ENCODE measurements around the gene NDUFB2.
"Not testable (repeated sequence)": the region's sequence is repeated elsewhere in the genome, so short reads cannot be mapped to it uniquely, and the experiment has no call there.

NDUFB2 gene

DNA sequence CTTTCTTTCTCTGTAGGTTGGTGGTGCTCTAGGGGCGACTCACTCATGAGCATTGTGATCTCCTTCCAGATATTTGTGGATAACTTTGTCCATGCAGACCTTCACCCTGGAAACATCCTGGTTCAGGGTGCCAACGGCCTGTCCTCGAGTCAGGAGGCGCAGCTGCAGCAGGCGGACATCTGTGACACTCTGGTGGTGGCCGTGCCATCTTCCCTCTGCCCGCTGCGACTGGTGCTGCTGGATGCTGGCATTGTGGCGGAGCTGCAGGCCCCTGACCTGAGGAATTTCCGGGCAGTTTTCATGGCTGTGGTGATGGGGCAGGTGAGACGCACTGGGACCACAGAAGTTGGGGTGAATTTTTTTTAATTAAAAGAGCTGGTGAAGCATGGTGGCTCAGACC lies 9.6 kb upstream of the NDUFB2 start:
- DNase-seq (ENCODE audit: low read depth), result no peak
- H3K4me3 ChIP-seq (ENCODE audit: low read depth, low read length), result no peak overlapping the region

GRCh38 chr7:140688341-140688740 lies 8.2 kb upstream of the NDUFB2 start:
- no peak for DNase-seq (ENCODE audit: low read depth)
- no peak overlapping the region for H3K4me3 ChIP-seq (ENCODE audit: low read depth, low read length)

DNA sequence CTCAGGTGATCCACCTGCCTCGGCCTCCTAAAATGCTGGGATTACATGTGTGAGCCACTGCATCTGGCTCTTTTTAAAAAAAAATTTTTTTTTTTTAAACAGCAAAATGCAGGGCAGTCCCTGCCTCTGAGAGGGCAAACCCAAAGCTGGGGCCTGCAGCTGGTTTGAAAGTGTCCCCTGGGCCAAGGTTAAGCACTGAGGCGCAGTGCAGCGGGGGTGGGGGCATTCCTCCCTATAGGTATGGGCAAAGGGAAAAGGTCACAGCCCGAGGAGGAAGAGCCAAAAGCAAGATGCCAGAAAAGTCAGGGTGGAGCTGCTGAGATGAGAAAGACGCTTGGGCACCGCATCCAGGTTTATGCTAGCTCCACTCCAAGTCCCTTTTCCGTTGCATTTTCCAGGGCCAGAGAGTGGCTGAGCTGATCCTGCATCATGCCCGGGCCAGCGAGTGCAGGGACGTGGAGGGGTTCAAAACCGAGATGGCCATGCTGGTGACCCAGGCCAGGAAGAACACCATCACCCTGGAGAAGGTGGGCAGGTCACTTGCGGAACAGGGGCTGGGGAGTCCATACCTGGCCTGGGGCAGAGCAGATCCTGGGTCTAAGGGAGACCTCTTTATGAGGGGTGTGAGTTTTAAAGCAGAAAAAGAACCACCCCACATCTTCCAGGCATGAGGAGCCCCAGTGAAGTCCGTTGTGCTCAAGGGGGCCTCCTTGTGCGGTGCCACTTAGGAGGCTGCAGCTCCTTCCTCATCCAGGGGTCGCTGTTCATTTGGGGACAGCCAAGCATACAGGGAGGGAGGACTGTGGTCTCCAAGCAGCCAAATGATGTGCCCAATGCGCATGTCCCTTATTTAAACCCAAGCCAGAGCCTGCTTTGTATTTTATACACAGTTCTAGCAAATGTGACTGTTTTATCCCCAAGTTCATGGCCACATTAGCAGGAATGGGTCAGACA lies 7.0 kb upstream of the NDUFB2 start:
- H3K4me3 ChIP-seq (ENCODE audit: low read depth, low read length), result no peak overlapping the region
- no peak for DNase-seq (ENCODE audit: low read depth)

DNA sequence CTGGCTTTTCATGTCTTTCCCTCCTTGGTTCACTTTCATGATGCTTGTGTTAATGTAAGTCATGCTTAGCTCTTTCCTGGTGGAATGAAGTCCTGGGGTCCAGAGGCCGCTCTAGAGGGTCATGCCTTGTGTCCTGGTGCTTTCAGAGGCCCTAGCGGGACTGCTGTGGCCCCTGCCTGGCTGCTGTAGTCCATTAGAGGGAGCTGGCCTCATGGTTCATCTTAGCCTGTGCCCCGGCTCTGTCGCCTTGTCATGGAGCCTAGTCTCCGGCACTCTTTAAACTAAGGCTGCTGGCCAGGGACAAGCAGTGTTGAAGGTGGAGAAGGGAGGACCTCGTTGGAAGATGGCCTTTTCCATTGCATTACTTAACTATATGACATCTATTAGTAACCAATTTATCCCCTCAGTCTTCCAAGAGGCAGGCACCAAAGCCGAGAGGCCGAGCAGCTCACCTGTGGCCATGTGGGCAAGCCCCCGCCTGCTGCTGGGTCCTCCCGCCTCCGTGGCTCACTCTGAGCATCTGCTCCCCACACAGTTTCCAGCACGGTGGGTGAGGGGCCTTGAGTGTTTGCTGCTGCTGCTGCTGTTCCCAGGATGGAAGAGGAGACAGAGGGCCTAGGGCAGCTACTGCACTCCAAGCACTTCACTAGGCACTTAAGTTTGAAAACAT lies 5.0 kb upstream of the NDUFB2 start:
- H3K4me3 ChIP-seq (ENCODE audit: low read depth, low read length), result no peak overlapping the region
- DNase-seq (ENCODE audit: low read depth), result no peak

DNA sequence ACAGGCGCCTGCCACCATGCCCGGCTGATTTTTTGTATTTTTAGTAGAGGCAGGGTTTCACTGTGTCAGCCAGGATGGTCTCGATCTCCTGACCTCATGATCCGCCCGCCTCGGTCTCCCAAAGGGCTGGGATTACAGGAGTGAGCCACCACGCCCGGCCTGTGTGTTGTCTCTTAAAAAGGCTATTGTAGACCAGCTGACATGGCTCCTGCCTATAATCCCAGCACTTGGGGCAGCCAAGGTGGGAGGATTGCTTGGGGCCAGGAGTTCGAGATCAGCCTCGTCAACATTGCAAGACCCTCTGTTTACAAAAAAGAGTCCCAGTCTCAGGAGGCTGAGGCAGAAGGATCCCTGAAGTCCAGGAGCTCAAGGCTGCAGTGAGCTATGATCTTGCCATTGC lies 2.7 kb upstream of the NDUFB2 start:
- not testable (repeated sequence) for DNase-seq (ENCODE audit: low read depth); H3K4me3 ChIP-seq (ENCODE audit: low read depth, low read length)

DNA sequence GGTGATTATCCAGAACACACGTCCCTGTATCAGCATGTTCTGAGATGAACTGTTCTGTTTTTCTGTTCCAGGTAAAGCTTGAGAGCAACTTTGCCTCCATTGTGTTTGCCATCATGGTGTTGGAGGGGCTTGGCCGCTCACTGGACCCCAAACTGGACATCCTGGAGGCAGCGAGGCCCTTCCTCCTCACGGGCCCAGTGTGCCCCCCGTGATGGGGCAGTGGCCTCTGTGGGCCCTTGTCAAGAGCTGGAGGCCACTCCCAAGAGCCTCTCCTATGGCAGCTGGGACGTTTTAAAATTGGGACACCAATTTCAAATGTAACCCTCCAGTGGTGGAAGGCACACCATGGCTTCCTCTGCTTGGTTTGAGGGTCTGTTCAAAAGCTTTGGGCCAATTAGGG lies 1.9 kb upstream of the NDUFB2 start:
- no peak overlapping the region for H3K4me3 ChIP-seq (ENCODE audit: low read depth, low read length)
- DNase-seq (ENCODE audit: low read depth), result no peak

- no peak overlapping the region for H3K4me3 ChIP-seq (ENCODE audit: low read depth, low read length)
- no peak for DNase-seq (ENCODE audit: low read depth)
Observed at GRCh38 chr7:140695381-140695780, 1.1 kb upstream of the NDUFB2 start.

DNA sequence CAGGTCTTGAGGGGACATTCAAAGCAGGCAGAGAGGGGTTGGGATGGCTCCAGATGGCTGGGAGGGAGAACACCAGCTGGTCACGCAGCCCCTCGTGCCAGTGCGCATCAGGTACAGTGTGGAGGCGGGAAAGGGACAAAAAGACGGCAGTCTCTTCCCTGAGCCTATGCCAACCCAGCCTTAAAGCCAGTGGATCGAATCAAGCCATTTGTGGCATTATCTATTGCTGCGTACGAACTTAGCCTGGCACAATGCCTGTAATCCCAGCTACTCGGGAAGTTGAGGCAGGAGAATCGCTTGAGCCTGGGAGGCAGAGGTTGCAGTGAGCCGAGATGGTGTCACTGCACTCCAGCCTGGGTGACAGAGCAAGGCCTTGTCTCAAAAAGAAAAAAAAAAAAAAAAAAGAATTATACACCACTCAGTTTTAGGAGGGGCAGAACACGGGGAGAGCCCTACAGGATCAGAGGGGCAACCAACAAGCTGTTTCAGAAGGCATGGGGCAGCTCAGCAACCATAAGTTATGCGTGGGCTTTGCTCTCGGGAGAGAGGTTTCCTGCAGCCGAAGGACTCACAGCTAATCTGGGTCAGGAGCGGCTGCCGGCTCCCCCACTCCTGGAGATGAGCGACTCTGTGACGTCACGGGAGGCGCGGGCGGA lies 356 bp upstream of the NDUFB2 start:
- peak overlapping the region; percentile 87 for H3K4me3 ChIP-seq (ENCODE audit: low read depth, low read length)
- peak; percentile 74 for DNase-seq (ENCODE audit: low read depth)

DNA sequence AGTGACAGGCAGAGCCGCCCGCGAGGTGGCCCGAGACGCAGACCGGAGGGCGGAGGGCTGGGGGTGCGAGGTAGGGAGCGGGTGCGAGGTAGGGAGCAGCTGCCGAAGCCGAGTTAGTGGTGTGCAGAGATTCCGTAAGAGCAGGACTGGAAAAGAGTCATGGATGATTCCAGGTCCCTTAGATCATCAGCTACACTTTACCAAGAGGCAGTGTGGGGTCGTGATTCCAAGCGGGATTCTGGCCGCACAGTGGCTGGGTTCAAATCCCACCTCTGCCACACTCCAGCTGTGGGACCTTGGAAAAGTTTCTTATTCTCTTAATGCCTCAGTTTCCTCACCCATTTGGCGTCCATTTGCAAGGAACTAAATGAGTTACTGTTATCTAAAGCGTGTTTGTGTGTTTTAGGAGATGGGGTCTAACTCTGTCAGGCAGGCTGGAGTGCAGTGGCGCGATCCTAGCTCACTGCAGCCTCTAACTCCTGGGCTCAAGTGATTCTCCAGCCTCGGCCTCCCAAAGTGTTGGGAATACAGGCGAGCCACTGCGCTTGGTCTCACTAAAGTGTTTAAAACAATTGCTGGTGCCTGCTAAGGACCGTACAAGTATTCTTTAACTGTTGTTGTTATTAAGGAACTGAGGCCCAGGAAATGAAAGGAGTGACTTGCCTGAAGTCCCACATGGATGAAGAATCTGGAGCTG lies 1.1 kb downstream of the NDUFB2 start:
- peak; percentile 11 for DNase-seq (ENCODE audit: low read depth)
- peak overlapping the region; percentile 87 for H3K4me3 ChIP-seq (ENCODE audit: low read depth, low read length)

DNA sequence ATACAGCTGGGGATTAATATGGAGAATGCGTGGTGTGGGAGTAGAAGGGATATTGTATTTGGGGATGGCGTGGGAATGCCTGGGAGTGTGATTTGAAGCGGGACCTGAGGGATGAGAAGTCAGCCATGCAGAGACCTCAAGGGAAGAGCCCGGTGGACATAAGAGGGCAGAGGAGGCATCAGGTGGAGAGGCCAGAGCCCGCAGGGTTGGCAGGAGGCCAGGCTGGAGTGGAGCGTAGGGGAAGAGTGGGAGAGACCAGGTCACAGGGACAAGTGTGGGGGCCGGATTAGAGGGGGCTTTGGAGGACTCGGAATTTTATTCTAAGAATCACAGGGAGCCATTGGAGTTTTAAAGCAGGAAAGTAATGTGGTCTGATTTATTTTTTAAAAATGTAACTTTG lies 2.0 kb downstream of the NDUFB2 start:
- no peak overlapping the region for H3K4me3 ChIP-seq (ENCODE audit: low read depth, low read length)
- DNase-seq (ENCODE audit: low read depth), result no peak

DNA sequence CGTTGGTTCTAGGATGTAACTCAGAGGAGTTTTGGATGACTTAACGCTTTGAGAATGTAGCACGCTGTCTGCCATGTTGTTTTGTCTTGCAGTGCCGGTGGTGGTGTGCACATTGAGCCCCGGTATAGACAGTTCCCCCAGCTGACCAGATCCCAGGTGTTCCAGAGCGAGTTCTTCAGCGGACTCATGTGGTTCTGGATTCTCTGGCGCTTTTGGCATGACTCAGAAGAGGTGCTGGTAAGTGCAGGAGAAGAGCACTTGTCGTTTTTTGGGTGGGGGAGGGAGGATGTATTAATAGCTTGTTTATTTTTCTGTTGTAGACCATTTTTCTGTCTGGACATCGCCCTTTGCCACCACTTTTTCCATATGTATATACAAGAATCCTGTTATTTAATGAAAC lies 6.3 kb downstream of the NDUFB2 start:
- no peak for DNase-seq (ENCODE audit: low read depth)
- H3K4me3 ChIP-seq (ENCODE audit: low read depth, low read length), result no peak overlapping the region

DNA sequence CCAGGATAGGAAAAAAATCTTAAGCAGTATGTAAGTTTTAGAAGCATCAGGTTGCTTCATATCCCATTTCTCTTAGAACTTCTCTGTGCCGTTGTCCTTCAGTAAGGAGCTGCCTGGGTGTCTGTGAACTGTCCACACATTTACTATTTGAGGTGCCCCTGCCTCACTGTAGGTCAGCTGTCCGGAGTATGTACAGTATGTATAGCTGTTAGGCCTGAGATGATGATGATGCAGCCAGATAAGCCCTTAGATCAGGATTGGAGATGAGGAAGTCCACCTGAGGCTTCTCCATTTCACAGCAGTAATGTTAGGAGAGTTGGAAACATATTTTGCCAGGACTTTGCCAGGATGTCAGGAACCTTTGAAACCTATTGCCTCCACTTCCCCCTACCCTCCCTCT lies 7.7 kb downstream of the NDUFB2 start:
- no peak for DNase-seq (ENCODE audit: low read depth)
- no peak overlapping the region for H3K4me3 ChIP-seq (ENCODE audit: low read depth, low read length)

DNA sequence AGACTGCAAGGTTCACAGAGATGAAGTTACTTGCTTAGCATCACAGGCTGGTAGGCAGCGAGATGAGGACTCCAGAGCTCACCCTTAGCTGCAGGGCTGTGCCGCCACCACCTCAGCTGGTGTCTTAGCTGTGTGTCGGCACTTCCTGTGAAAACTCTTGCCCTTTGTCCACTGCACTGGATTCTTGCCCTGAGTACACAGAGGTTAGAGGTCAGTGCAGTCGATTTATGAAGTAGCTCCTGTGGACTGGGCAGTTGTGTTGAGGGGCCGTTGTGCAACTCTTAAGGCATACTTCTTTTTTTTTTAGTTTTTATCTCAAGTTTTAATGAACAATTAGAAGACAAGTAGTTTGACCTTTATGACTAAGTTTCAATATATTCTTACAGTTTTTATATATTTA lies 10.6 kb downstream of the NDUFB2 start:
- no peak for DNase-seq (ENCODE audit: low read depth)
- no peak overlapping the region for H3K4me3 ChIP-seq (ENCODE audit: low read depth, low read length)

DNA sequence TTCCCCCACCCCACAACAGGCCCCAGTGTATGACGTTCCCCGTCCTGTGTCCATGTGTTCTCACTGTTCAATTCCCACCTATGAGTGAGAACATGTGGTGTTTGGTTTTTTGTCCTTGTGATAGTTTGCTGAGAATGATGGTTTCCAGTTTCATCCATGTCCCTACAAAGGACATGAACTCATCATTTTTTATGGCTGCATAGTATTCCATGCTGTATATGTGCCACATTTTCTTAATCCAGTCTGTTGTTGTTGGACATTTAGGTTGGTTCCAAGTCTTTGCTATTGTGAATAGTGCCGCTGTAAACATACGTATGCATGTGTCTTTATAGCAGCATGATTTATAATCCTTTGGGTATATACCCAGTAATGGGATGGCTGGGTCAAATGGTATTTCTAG lies 12.3 kb downstream of the NDUFB2 start:
- H3K4me3 ChIP-seq (ENCODE audit: low read depth, low read length); DNase-seq (ENCODE audit: low read depth): not testable (repeated sequence)

DNA sequence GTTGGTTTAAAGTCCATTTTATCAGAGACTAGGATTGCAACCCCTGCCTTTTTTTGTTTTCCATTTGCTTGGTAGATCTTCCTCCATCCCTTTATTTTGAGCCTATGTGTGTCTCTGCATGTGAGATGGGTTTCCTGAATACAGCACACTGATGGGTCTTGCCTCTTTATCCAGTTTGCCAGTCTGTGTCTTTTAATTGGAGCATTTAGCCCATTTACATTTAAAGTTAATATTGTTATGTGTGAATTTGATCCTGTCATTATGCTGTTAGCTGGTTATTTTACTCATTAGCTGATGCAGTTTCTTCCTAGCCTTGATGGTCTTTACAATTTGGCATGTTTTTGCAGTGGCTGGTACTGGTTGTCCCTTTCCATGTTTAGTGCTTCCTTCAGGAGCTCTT lies 15.9 kb downstream of the NDUFB2 start:
- H3K4me3 ChIP-seq (ENCODE audit: low read depth, low read length); DNase-seq (ENCODE audit: low read depth): not testable (repeated sequence)

DNA sequence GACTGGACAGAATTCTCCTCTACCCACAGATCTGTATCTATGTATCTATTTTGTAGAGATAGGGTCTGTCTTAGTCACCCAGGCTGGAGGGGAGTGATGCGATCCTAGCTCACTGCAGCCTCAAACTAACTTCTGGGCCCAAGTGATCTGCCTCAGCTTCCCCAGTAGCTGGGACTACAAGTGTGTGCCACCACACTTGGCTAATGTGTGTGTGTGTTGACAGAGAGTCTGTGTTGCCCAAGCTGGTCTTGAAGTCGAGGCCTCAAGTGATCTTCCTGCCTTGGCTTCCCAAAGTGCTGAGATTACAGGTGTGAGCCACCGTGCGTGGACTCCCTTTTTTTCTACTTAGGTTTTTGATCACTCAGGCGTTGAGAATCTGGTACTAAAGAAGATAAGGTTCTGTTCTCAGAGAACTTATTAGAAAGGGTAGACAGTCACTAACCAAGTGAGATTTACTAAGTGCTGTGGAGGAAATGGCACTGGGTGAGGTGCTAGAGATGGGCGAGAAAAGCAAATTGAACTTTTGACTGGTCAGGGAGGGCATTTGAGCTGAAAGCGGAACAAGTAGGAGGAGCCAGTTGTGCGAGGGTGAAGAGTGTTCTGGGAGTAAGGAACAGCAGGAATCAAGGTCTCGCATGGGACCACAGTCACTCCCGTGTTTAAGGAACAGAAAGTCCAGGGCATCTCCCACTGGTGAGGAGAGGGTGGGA lies 18.0 kb downstream of the NDUFB2 start:
- H3K4me3 ChIP-seq (ENCODE audit: low read depth, low read length), result no peak overlapping the region
- no peak for DNase-seq (ENCODE audit: low read depth)

DNA sequence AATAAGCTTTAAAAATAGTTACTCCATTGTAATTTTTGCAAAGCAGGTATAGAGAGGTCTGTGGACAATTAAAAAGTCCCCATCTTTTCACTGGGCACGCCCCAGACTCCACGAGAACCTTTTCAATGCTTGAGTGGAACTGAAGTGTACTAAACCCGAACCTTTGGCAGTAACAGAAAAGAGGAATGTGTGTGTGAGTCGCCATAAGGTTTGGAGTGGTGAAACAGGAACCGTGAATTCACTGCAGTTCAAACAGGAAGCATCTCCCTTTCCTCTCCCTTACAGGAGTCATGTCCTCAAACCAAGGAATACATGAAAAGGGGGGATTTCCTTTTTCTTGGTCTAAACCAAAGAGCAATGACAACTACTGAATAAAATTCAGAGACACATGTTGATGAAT lies 23.2 kb downstream of the NDUFB2 start:
- no peak overlapping the region for H3K4me3 ChIP-seq (ENCODE audit: low read depth, low read length)
- no peak for DNase-seq (ENCODE audit: low read depth)

DNA sequence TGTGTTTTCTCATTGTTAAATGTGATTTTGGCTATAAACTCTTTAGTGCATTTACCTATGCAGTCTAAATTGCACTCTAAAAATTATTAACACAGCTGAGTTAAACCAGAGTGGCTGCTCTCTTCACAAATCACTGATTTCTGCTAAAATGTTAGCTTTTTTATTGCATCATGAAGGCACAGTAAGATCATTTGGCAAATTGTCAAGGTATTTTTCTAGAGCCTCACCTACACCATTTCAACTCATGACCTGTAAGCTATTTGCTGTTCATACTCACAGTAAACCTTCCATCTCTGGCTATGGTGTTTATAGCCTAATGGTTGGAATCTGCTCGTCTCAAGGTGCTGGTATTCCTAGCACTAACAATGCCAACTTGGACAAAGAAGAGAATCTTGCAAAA lies 25.7 kb downstream of the NDUFB2 start:
- no peak overlapping the region for H3K4me3 ChIP-seq (ENCODE audit: low read depth, low read length)
- DNase-seq (ENCODE audit: low read depth), result no peak

DNA sequence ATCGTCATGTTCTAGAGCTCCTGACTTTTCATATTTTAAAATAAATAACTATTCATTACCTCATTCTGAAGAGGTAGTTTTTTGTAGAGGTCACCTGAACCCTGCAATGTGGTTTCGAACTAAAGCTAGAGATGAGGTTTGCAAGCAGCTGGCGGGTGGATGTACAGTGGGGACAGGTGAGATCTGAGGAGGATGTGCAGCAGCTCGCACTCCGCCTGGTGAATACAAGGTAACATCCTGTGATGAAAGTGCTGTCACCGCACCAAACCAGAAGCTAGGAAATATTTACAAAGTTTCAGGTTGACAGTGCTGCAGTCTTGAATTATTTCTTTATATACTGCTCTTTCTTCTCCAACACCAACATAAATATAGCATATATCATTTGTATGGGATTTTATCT lies 26.5 kb downstream of the NDUFB2 start:
- H3K4me3 ChIP-seq (ENCODE audit: low read depth, low read length), result no peak overlapping the region
- DNase-seq (ENCODE audit: low read depth), result no peak
